GM23338 (cell line): ENCODE measurements around the gene CAPZB.

Source experiments
- CREB1 ChIP-seq: fragments of 250-450 bp; sonication (Bioruptor Pico); IDR thresholded peaks from 2 replicates; pipeline ENCODE4 v1.5.0; 2020; ENCODE audit warnings: low read depth, mild to moderate bottlenecking, moderate library complexity
- CTCF ChIP-seq, 2 experiments: fragments of 200-600 bp in 1 of 2; sonication (generic) in 1 of 2; conservative IDR thresholded peaks; 2 replicates each; pipeline versions ENCODE4 v1.5.1 to v1.6.1; 2016 to 2017; ENCODE audit warnings: antibody characterized with exemption in 2 of 2, low read depth in 2 of 2, mild to moderate bottlenecking in 2 of 2, moderate library complexity in 1 of 2
- ETS1 ChIP-seq: IDR thresholded peaks from 2 replicates; pipeline ENCODE4 v1.6.1; 2016; ENCODE audit warnings: antibody characterized with exemption
- EZH2 ChIP-seq: fragments of 200-600 bp; sonication (generic); IDR thresholded peaks from one replicate; pipeline ENCODE4 v1.8.0; 2017; ENCODE audit warnings: antibody characterized with exemption, mild to moderate bottlenecking, low read depth; ENCODE audit not compliant: unreplicated experiment
- EZH2phosphoT487 ChIP-seq: fragments of 200-600 bp; sonication (generic); IDR thresholded peaks from one replicate; pipeline ENCODE4 v1.8.1; 2018; ENCODE audit warnings: antibody characterized with exemption; ENCODE audit not compliant: unreplicated experiment
- JUNB ChIP-seq: IDR thresholded peaks from one replicate; pipeline ENCODE4 v1.6.1; 2016; ENCODE audit warnings: antibody characterized with exemption; ENCODE audit not compliant: unreplicated experiment
- POLR2AphosphoS5 ChIP-seq: IDR thresholded peaks from 2 replicates; pipeline ENCODE4 v1.6.1; 2016; ENCODE audit warnings: antibody characterized with exemption, low read depth
- STAT1 ChIP-seq: IDR thresholded peaks from one replicate; pipeline ENCODE4 v1.6.1; 2016; ENCODE audit warnings: antibody characterized with exemption; ENCODE audit not compliant: unreplicated experiment
- ZNF114 ChIP-seq: fragments of 250-450 bp; sonication (Bioruptor Pico); IDR thresholded peaks from 2 replicates; pipeline ENCODE4 v1.5.0; 2020; ENCODE audit warnings: mild to moderate bottlenecking, moderate library complexity
- ZNF331 ChIP-seq: fragments of 250-450 bp; sonication (Bioruptor Pico); IDR thresholded peaks from 2 replicates; pipeline ENCODE4 v1.5.0; 2020; ENCODE audit warnings: low read depth, mild to moderate bottlenecking, moderate library complexity
- TF ChIP-seq, protein P1 (sequence below): IDR thresholded peaks from one replicate; pipeline ENCODE4 v1.6.1; 2018; ENCODE audit warnings: antibody characterized with exemption; ENCODE audit not compliant: unreplicated experiment
- TF ChIP-seq, protein P2 (sequence below): fragments of 250-450 bp; sonication (Bioruptor Pico); IDR thresholded peaks from 2 replicates; pipeline ENCODE4 v1.5.0; 2020; ENCODE audit warnings: mild to moderate bottlenecking, moderate library complexity

- TF ChIP-seq CTCF (conservative IDR thresholded peaks at IDR 0.05; ENCODE audit: low read depth in 2 of 2) (no peak), POLR2AphosphoS5 (no peak), ETS1 (no peak), EZH2 (no peak), JUNB (no peak), EZH2phosphoT487 (no peak), ZNF331 (CRISPR knock-in tag) (no peak), STAT1 (no peak), CREB1 (CRISPR knock-in tag) (no peak), ZNF114 (no peak)
- TF ChIP-seq, protein P1, sequence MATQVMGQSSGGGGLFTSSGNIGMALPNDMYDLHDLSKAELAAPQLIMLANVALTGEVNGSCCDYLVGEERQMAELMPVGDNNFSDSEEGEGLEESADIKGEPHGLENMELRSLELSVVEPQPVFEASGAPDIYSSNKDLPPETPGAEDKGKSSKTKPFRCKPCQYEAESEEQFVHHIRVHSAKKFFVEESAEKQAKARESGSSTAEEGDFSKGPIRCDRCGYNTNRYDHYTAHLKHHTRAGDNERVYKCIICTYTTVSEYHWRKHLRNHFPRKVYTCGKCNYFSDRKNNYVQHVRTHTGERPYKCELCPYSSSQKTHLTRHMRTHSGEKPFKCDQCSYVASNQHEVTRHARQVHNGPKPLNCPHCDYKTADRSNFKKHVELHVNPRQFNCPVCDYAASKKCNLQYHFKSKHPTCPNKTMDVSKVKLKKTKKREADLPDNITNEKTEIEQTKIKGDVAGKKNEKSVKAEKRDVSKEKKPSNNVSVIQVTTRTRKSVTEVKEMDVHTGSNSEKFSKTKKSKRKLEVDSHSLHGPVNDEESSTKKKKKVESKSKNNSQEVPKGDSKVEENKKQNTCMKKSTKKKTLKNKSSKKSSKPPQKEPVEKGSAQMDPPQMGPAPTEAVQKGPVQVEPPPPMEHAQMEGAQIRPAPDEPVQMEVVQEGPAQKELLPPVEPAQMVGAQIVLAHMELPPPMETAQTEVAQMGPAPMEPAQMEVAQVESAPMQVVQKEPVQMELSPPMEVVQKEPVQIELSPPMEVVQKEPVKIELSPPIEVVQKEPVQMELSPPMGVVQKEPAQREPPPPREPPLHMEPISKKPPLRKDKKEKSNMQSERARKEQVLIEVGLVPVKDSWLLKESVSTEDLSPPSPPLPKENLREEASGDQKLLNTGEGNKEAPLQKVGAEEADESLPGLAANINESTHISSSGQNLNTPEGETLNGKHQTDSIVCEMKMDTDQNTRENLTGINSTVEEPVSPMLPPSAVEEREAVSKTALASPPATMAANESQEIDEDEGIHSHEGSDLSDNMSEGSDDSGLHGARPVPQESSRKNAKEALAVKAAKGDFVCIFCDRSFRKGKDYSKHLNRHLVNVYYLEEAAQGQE, result no peak
- TF ChIP-seq, protein P2, sequence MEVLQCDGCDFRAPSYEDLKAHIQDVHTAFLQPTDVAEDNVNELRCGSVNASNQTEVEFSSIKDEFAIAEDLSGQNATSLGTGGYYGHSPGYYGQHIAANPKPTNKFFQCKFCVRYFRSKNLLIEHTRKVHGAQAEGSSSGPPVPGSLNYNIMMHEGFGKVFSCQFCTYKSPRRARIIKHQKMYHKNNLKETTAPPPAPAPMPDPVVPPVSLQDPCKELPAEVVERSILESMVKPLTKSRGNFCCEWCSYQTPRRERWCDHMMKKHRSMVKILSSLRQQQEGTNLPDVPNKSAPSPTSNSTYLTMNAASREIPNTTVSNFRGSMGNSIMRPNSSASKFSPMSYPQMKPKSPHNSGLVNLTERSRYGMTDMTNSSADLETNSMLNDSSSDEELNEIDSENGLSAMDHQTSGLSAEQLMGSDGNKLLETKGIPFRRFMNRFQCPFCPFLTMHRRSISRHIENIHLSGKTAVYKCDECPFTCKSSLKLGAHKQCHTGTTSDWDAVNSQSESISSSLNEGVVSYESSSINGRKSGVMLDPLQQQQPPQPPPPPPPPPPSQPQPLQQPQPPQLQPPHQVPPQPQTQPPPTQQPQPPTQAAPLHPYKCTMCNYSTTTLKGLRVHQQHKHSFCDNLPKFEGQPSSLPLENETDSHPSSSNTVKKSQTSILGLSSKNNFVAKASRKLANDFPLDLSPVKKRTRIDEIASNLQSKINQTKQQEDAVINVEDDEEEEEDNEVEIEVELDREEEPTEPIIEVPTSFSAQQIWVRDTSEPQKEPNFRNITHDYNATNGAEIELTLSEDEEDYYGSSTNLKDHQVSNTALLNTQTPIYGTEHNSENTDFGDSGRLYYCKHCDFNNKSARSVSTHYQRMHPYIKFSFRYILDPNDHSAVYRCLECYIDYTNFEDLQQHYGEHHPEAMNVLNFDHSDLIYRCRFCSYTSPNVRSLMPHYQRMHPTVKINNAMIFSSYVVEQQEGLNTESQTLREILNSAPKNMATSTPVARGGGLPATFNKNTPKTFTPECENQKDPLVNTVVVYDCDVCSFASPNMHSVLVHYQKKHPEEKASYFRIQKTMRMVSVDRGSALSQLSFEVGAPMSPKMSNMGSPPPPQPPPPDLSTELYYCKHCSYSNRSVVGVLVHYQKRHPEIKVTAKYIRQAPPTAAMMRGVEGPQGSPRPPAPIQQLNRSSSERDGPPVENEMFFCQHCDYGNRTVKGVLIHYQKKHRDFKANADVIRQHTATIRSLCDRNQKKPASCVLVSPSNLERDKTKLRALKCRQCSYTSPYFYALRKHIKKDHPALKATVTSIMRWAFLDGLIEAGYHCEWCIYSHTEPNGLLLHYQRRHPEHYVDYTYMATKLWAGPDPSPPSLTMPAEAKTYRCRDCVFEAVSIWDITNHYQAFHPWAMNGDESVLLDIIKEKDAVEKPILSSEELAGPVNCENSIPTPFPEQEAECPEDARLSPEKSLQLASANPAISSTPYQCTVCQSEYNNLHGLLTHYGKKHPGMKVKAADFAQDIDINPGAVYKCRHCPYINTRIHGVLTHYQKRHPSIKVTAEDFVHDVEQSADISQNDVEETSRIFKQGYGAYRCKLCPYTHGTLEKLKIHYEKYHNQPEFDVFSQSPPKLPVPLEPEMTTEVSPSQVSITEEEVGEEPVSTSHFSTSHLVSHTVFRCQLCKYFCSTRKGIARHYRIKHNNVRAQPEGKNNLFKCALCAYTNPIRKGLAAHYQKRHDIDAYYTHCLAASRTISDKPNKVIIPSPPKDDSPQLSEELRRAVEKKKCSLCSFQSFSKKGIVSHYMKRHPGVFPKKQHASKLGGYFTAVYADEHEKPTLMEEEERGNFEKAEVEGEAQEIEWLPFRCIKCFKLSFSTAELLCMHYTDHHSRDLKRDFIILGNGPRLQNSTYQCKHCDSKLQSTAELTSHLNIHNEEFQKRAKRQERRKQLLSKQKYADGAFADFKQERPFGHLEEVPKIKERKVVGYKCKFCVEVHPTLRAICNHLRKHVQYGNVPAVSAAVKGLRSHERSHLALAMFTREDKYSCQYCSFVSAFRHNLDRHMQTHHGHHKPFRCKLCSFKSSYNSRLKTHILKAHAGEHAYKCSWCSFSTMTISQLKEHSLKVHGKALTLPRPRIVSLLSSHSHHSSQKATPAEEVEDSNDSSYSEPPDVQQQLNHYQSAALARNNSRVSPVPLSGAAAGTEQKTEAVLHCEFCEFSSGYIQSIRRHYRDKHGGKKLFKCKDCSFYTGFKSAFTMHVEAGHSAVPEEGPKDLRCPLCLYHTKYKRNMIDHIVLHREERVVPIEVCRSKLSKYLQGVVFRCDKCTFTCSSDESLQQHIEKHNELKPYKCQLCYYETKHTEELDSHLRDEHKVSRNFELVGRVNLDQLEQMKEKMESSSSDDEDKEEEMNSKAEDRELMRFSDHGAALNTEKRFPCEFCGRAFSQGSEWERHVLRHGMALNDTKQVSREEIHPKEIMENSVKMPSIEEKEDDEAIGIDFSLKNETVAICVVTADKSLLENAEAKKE (CRISPR knock-in tag), result no peak
Observed at GRCh38 chr1:19309123-19309813, 176.1 kb downstream of the CAPZB start.
